NCI-H2029 treated with DMSO at 0.1 percent for 48 hours (cell line): ENCODE results near the gene MED13L.
"Not testable (repeated sequence)": the region's sequence is repeated elsewhere in the genome, so short reads cannot be mapped to it uniquely, and the experiment has no call there.

Source experiments
- DNase-seq: peaks from one replicate; lab custom pipeline; 2025; lab: John Stamatoyannopoulos, UW

Gene MED13L

GRCh38 chr12:116303066-116303465 is 25.6 kb upstream of the MED13L start:
- DNase-seq = no peak

- DNase-seq = no peak
Measured at GRCh38 chr12:116302166-116303058, 24.9 kb upstream of the MED13L start.

GRCh38 chr12:116301621-116302020 is 24.1 kb upstream of the MED13L start:
- no peak for DNase-seq

GRCh38 chr12:116299665-116300328 is 22.3 kb upstream of the MED13L start:
- no peak for DNase-seq

- DNase-seq = peak; percentile 88
Measured at GRCh38 chr12:116299064-116299463, 21.6 kb upstream of the MED13L start.

- no peak for DNase-seq
Measured at GRCh38 chr12:116298578-116298977, 21.1 kb upstream of the MED13L start.

GRCh38 chr12:116297224-116297834 is 19.8 kb upstream of the MED13L start:
- DNase-seq = no peak

- DNase-seq = no peak
Measured at GRCh38 chr12:116295327-116296263, 18.1 kb upstream of the MED13L start.

GRCh38 chr12:116294454-116295165 is 17.1 kb upstream of the MED13L start:
- no peak for DNase-seq

- DNase-seq = no peak
Measured at GRCh38 chr12:116293687-116294453, 16.4 kb upstream of the MED13L start.

GRCh38 chr12:116291218-116291617 is 13.7 kb upstream of the MED13L start:
- DNase-seq = no peak

GRCh38 chr12:116288735-116289134 is 11.2 kb upstream of the MED13L start:
- no peak for DNase-seq

GRCh38 chr12:116287842-116288301 is 10.4 kb upstream of the MED13L start:
- DNase-seq = no peak

GRCh38 chr12:116284396-116284795 is 6.9 kb upstream of the MED13L start:
- DNase-seq = no peak

- not testable (repeated sequence) for DNase-seq
Measured at GRCh38 chr12:116283881-116284280, 6.4 kb upstream of the MED13L start.

- no peak for DNase-seq
Measured at GRCh38 chr12:116282371-116283286, 5.1 kb upstream of the MED13L start.

GRCh38 chr12:116280595-116281290 is 3.2 kb upstream of the MED13L start:
- DNase-seq = peak; percentile 27

GRCh38 chr12:116278667-116279066 is 1.2 kb upstream of the MED13L start:
- no peak for DNase-seq

GRCh38 chr12:116278279-116278626 is 760 bp upstream of the MED13L start:
- DNase-seq = no peak
